Activated CD4-positive, alpha-beta T cell treated with anti-CD3 and anti-CD28 coated beads for 24 hours (primary cell): ENCODE results near the gene SLIT3.
"Not testable (repeated sequence)": the region's sequence is repeated elsewhere in the genome, so short reads cannot be mapped to it uniquely, and the experiment has no call there.

Experiments
- DNase-seq, 2 donors: peaks; one replicate each; pipeline ENCODE4 v3.0.0-alpha.2; 2020; ENCODE audit warnings: low read depth in 2 of 2

The SLIT3 gene

GRCh38 chr5:169142264-169142970, 158.5 kb downstream of the SLIT3 start:
- DNase-seq = no peak

GRCh38 chr5:169140215-169140614, 160.7 kb downstream of the SLIT3 start:
- not testable (repeated sequence) for DNase-seq

GRCh38 chr5:169139480-169140050, 161.4 kb downstream of the SLIT3 start:
- DNase-seq = no peak

GRCh38 chr5:169133531-169133930, 167.4 kb downstream of the SLIT3 start:
- DNase-seq = no peak

GRCh38 chr5:169132302-169132660, 168.7 kb downstream of the SLIT3 start:
- DNase-seq = no peak

- DNase-seq = no peak
Measured at GRCh38 chr5:169131616-169132301, 169.2 kb downstream of the SLIT3 start.

GRCh38 chr5:169128679-169129078, 172.3 kb downstream of the SLIT3 start:
- no peak for DNase-seq

- DNase-seq = no peak
Measured at GRCh38 chr5:169127431-169127830, 173.5 kb downstream of the SLIT3 start.

- no peak for DNase-seq
Measured at GRCh38 chr5:169126481-169127021, 174.4 kb downstream of the SLIT3 start.

GRCh38 chr5:169125571-169125970, 175.4 kb downstream of the SLIT3 start:
- no peak for DNase-seq

GRCh38 chr5:169122951-169123350, 178.0 kb downstream of the SLIT3 start:
- DNase-seq = no peak

- no peak for DNase-seq
Measured at GRCh38 chr5:169121630-169122420, 179.1 kb downstream of the SLIT3 start.

GRCh38 chr5:169119288-169120048, 181.5 kb downstream of the SLIT3 start:
- DNase-seq = no peak

GRCh38 chr5:169116961-169117461, 183.9 kb downstream of the SLIT3 start:
- DNase-seq = no peak

GRCh38 chr5:169115461-169116124, 185.3 kb downstream of the SLIT3 start:
- DNase-seq = no peak

- DNase-seq = no peak
Measured at GRCh38 chr5:169114466-169115065, 186.4 kb downstream of the SLIT3 start.

GRCh38 chr5:169112016-169112415, 188.9 kb downstream of the SLIT3 start:
- no peak for DNase-seq

- DNase-seq = no peak
Measured at GRCh38 chr5:169106911-169107706, 193.8 kb downstream of the SLIT3 start.

GRCh38 chr5:169105582-169105981, 195.4 kb downstream of the SLIT3 start:
- not testable (repeated sequence) for DNase-seq
